CD4-positive, alpha-beta T cell treated with Interleukin-12 subunit alpha and Interleukin-12 subunit beta, for 1 hour (primary cell): ENCODE results near the gene PTPRD.

Source experiments
- DNase-seq: peaks from one replicate; pipeline ENCODE4 v3.0.0-alpha.2; 2020

Gene PTPRD

DNA sequence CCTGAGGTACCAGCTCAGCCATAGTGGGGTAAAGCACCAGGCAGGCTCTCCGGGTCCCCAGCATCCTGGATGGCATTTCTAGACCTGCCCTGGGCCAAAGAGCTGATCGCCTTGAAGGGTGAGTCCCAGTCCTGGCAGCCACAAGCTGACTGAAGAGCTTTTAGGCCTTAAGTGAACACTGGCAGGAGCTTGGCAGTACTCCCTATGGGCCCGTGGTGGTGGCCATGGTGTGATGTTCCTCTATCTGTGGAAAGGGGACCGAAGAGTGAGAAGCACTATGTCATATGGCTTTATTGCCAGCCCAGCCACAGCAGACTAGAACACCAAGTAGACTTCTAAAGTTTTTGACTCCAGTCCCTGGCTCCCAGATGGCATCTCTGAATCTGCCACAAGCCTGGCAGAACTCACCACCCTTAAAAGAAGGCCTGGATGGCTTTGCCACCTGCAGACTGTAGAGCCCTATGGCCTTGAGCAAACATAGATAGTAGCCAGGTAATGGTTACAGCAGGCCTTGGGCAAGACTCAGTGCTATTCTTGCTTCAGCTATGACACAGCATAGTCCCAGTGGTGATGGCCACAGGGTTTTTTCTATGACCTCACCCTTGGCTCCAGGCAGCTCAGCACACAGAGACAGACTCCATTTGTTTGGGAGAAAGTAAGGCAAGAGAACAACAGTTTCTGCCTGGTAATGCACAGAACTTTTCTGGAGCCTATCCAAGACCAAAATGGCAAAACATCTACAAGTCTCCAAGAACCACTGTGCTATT lies 2011.7 kb downstream of the PTPRD start:
- DNase-seq, result no peak

DNA sequence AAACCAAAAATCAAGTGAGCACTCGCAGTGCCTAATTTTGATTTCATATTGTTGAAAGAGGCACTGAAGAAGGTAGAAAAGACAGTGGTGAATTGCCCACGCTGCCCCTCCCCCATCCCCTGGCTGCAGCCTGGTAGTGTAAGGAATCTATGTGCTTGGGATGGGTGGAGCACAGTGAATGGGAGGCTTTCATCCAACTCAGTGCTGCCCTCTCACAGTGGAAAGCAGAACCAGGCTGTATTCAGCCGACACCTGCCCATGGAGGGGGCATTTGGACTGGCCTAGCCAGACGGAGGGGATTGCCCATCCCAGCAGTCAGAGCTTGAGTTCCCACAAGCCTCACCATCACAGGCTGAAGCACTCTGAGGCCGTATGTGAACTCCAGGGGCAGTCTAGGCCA lies 2012.9 kb downstream of the PTPRD start:
- no peak for DNase-seq

DNA sequence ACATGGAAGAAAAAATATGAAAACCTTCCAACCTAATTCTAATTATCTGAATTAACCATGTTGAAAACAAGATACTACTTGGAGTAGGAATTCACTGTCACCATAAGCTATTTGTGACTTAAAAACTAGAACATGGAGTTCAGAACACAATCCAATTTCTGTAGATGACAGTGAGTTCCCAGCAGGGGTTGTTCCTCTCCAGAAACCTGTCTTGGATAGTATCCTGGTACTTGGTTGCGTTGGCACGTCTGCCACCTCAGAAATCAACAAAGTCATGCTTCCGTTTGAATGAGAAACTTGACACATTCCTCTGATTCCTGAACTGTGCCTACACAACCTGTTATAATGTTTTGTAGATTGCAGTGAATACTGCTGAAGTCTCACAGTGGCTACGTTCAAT lies 2023.3 kb downstream of the PTPRD start:
- no peak for DNase-seq

DNA sequence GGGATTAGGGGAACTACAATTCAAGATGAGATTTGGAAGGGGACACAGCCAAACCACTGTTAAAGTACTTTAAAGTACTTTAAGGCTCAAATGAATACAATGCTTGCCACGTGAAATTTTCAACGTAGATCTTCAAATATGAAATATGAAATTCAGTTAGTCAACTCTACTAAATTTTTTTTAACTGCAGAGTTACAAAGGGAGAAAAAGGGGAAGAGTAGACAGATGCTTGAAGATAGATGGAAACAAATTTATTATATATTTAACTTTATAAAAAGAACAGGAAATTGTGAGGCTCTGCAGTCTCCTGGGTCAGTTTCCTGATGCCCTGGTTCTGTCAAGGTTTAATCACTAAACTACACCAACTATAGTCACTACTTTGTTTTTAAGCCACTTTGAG lies 2027.8 kb downstream of the PTPRD start:
- DNase-seq, result no peak

DNA sequence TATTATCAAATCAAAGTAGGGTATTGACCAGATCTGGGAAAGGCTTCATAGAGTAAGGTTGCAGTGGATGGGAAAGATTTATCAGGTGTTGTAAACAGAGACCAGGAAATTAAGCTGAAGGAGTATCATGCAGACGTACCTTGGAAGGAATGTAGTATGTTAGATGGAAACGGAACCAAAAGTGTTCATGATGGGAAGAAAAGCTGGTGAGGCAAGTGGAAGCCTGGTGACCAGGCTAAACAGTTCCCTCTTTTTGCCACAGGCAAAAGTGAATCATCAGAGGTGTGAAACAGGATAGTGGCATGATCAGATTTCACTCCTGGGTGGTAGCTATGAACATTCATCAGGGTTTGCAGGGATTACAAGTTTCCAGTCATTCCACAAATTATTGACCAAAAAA lies 2033.1 kb downstream of the PTPRD start:
- no peak for DNase-seq

DNA sequence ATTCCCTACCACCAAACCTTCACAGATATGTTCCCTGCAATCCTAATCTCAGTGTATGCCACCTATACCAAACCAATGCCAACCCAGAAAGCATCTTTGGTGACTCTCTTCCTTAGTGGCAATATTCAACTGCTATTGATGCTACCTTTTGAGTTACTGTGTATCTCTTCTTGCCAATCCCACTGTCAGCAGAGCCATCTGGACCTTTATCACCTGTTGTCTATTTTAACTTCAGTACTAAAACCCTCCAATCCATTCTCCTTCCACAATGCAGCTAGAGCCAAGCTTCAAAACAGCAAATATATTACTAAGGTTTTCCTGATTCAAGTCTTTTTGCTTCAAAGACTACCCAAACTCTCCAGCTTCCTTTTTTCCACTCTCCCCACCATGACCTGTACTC lies 2036.1 kb downstream of the PTPRD start:
- DNase-seq, result no peak

DNA sequence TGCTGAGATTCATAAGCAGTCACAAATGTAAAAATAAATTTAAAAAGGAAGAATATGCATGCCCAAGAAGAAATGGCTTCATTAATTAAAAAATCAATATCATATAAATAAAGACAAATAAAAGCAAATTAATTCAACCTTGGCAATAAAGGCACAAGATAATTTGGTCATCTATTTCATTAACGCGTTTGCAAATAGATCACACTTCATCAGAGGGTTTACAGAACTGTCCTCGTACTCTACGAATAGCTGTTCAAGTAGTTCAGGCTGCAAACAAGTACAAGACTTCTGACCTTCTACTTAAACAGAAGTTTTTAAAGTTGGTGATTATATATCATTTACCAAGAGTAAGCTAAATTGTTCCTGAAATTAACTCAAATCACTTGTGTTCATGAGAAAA lies 2038.0 kb downstream of the PTPRD start:
- DNase-seq, result no peak

DNA sequence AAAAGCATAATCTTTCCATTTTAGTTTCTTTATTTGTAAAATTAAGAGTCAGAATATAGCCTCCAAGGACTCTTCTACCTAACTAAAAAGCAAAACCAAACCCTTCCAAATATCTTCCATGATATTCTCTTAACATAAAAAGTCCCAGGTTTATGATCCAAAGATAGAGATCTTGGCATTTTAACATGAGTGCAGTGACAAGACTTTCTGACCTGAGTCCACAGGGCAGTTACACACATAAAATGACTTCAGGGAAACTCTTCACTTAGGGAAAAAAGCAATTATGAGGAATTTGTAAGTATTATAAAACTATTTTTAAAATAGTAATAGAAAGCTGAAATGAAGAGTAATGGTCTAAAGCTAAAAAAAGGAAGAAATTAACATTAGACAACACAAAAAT lies 2040.6 kb downstream of the PTPRD start:
- DNase-seq, result no peak

DNA sequence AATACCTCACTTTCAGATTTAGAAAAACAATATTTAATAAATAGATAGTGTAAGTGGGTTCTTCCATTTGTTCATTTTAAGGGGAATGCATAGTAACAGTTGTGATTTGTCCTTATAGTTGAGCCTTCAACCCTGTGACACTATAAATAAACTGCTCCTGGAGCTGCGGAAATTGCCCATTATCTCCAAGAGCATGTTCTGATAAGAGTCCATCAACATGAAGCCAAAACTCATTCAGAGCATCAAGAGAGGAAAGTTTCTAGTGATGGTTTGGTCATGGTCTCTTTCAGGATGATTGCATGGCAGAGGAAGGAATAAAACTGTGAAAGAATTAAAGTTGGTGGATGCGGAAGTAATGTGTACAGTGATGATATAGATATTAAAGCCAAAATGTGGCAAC lies 2041.2 kb downstream of the PTPRD start:
- no peak for DNase-seq

DNA sequence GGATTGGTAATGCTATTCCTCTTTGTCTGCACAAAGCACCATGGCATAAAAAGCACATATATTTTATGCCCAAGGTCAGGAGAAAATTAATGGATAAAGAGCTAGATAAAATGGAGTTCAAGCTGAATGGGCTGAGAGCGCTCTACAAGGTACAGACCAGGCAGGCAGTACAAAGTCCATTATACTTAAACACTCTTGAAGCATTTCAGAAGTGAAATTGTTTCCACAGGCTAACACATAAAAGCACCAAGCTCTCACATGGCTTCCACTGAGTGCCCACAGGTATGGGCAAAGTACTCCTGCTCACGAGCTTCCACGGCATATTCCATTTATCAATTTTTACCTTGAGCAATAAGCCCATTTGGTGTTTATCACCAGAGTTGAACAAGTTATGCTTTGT lies 2042.0 kb downstream of the PTPRD start:
- no peak for DNase-seq

DNA sequence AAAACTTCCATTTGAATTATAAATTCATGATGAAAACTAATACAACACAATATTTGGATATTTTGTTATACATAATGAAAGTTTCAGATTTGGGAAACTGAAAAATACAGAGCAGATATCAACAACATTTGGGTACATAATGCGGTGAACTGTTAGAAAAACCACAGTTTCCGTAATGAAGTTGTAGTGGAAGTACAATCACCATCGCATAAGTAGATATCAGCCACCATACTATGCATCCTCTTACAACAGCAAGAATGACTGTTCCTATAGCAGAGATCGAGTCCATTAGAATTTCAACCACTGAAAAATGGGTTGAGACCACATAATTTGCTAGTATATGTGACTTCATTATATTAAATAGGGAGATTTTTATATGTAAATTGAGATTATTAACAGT lies 2043.0 kb downstream of the PTPRD start:
- no peak for DNase-seq

DNA sequence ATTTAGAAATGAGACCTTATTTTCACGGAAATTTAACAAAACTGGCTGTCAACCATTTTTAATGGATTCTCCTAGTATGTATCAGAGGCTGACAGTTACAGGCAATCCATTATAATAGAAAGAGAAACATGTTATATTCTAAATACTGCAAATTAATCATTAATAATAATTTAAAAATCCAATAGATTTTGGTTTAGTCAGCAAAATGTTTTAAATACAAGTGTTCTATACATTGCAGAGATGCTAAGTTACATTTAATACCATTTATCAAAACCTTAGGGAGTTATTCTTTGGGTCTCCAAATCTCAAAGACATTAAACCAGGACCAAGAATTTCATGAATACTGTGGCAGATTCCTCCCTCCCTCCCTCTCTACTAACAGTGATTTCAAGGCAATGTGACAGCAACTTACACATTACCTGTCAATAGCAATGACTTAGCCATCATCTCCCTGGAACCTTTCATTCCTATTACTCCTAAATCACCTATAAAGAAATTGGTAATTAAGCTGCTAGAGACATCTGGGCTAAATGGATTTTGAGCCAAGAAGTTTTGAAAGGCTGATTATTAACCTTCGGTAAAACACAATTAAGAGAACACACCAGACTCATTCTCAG lies 2044.7 kb downstream of the PTPRD start:
- DNase-seq, result no peak

DNA sequence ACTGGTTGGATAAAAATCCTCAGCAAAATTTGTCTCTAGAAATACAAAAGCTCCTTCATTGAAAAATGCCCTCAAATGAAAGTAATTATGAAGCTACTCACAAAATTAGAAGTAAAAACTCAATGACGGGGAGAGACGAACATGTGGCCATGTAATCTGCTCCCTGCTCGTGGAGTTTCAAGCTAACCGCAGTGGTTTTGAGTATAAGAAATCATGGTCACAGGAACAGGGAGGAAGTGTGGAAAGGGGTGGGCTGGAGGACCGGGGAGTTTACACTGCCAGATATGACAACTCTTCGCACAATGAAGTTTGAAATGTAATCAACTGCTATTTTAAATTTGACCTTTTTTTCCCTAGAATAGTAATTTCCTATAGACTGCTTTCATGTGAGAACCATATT lies 2047.8 kb downstream of the PTPRD start:
- DNase-seq, result no peak

DNA sequence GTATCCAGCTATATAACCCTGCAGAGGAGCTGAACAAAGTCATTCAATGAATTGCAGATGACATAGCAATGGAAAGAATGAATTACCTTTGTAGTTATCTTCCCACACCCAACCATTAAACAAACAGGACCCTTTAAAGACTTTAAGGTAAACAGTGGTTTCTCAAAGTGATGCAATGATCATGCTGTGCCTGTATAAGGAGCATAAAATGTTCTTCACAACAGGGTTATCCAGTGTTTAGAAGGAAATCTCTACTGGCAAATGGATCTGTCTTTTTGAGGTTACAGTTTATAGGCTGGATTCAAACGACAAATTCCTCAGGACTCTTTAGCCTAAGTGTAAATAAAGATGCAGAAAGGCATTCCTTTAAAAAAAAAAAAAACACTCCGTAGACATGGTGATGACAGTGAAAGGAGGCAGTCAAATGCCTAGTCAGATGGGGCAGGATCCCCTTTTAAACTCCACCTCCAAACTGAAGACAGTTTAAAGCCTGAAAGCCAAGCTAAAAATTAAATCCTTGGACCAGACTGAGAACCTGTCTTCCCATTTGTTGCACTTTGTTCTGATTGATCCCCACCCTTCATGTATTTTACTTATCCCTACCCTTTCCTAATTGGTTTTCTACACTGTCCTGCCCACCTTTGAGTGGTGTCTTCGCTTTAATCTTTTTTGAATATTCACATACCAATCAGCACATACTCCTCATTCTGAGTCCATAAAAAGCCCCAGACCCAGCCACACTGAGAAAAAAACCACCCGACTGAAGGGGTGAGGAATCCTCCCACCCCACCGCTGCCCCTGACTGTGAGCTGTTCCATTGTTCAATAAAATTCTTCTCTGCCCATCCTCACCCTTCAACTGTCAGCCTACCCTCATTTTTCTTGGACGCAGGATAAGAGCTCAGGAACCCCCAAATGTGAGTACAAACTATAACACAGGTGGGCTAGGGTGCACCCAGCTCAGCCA lies 2052.0 kb downstream of the PTPRD start:
- DNase-seq, result no peak

DNA sequence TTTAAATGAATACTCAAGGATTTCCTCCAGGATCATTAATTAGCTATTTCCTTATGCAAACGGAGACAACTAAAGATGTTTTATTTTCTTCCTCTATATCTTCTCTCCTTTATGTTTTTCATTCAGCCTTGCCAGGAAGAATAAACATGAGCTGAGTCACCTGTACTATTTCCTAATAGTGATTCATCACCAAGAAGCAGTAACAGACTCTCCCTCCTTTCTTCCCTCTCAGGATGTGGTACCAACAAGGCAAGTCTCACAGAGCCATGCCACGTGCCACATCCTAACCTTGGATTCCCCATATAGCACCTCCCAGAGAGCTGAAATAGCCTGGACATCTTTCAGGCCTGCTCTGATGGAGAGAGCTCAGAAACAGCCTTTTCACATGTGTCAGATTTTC lies 2054.6 kb downstream of the PTPRD start:
- no peak for DNase-seq

DNA sequence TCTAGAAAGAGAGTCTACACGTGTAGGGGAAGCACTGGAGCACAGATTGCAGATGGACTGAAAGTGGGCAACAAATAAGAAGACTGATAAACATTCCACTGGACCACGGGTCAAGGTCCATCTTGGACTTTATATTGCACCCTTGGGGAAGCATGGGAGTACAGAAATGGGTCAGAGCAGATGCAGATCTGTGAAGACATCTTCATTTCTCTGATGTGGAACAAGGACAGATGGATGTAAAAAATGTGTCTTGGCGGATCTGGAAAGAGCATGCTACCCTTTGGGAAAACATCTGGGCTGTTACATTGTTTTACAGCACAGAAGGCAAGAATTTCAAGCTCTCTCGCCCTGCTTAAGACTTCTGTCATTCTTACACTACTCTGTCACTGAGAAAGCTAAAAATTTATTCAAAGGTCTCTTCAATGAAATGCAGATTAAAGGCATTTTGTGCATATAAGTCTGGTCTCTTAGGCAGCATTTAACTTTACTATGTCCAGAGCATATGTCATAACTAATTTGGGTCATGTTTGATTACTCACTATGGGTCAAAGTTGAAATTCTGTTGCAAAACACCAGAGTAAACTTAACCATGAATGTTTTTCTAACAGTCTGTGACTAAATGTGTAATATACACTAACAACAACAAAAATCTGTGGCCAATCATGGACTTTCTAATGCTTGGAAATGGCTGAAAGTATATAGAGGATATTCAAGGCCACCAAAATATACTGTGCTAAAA lies 2056.9 kb downstream of the PTPRD start:
- DNase-seq, result no peak

DNA sequence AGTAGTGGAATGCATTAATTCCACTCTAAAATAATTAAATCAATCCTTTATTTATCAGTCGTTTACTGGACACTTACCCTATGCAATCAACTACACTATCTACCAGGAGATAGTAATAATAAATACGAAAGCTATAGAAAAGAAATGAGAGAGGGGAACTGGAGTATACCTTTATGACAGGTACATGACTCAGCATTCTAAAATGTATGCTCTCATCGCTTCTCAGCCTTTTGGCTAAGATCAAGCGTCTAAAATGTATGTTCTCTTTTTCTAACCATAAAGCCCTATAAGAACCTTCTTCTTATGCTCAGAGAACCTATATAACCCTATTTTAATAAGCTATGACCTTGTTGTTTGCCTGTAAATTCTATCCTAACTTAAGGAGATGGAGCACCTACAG lies 2059.4 kb downstream of the PTPRD start:
- no peak for DNase-seq

DNA sequence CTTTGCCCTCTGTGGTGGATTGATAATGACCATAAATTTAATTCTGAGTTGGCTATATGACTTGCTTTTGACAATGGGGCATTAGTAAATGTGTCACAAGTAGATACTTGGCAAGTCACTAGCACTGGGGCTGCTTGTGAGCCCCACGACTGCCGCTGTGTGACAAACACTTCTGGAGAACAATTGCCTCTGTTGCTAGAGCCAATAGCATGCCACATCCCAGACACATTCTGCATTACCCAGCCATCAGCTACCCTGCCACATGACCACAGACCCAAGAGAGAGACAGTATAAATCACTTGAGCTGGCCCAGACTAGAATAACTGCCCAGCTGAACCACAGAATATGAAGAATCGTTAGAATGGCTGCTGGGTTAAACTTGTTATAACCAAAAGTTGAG lies 2060.1 kb downstream of the PTPRD start:
- DNase-seq, result no peak

DNA sequence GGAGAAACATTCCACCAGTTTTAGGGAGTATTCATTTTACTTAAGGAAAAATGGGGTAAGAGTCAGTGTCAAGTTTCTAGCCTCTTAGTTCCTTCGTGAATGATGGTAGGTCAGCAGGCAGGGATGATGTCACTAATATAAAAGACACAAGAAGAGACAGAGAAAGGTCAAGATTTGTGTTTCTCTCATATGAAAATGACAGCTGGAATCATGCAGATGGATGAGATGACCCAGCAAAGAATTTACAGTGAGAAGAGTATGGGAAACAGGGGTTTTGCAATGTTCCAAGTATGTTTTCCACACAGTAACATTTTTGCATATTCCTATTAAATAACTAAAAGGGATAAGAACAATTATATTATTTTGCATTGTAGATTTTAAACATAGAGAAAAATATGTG lies 2063.6 kb downstream of the PTPRD start:
- no peak for DNase-seq

DNA sequence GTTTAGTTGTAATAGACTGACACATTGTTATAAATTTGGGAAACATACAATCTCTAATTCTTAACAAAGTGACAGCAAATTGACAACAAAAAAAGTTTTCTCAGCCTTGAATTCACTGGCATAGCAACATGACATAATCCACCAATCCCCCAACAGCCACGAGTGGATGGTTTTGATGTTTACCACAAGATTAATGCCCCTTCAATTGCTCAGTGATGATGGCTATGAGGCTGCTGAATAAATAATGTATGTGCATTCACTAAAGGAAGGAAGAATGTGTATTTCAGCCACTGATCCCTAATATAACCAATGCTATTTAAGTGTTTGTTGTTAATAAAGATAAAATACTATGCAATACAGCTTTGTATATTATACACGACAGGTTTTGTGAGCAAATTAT lies 2069.6 kb downstream of the PTPRD start:
- no peak for DNase-seq

DNA sequence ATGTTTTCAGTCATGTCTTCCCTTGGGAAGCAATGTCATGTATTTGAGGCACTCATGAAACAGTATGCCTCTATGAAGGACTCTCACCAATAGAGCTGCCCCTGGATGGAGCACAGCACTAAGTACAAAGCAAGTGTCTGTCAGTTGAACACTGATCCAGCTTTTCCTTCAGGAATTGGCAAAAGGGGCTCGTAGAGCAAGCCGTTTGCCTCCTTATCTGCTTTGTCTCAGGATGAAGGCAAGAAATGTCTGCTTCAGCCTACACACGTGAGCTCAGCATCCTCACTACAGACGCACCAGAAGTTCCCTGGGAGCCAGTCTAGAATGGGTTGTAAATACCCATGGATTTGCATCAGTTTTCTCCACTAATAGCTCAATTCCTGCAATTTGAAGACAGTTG lies 2070.3 kb downstream of the PTPRD start:
- DNase-seq, result no peak

DNA sequence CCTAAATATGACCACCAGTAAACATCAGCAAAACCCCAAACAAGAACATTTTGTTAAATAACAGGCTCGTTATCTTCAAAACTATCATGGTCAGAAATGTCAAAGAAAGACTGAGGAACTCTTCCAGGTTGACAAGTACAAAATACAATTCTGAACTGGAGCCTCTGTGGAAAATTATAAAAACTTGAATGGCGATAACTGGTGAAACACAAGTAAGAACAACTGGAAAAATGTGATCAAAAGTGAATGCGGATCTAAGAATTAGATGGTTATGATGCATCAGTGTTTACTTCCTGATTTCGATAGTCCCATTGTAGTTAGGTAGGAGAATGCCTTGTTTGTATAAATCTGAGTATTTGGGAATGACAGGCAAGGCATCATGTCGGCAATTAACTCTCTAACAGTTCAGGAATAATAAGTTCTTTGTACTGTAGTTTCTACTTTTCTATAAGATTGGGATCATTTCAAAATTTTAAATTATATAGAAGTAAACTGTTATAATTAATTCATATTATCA lies 2073.1 kb downstream of the PTPRD start:
- DNase-seq, result no peak

DNA sequence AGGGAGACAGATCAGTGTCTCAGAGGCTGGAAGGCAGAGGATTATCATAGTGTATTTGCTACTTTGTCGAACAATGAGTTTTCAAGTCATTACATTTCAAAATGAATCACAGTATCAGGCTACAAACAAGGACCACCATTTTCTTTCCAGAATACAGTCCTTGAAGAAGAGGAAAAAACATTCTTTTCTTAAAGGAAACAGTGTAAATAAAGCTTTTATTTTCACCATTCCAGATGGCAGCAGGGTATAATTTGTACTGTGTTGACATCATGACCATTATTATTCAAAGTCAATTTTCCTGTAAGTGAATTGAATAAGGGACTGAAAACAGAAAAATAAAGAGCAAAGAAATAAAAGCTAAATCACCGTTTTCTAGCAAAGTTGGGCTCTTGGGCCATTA lies 2076.0 kb downstream of the PTPRD start:
- DNase-seq, result no peak
